K562 (cell line): ENCODE measurements around the gene CDH20. TPM values are rescaled to one million over a fixed set of nuclear protein-coding genes. Genes with fewer than 3 reads are reported as not detected.

Experiments
- ATAC-seq: fragments of 200-7000 bp; cut with Tn5 transposase; 3 replicates; pipeline ENCODE4 v1.9.1; 2020; ENCODE audit warnings: moderate library complexity
- BruUV-seq: library from RNA; stranded (reverse); fragments of 400-500 nt; replicated peaks from 2 replicates; lab custom pipeline; 2021; lab: Mats Ljungman, UMichigan
- CTCF ChIA-PET: fragments of 300-600 bp; formaldehyde crosslinking; extraction: SDS; loops from one replicate; lab custom pipeline; 2021; ENCODE audit warnings: low intra/inter-chr PET ratio; lab: Yijun Ruan, JAX
- POLR2A ChIA-PET: fragments of 300-600, 350-650 bp; sonication (Branson Sonifier 250); formaldehyde crosslinking; extraction: SDS; loops from one replicate; lab custom pipeline; 2021; ENCODE audit warnings: antibody characterized with exemption, inconsistent platforms; lab: Yijun Ruan, JAX
- DNase-seq, 4 experiments: peaks; one replicate each; pipeline versions ENCODE4 v3.0.0 to v3.0.0-alpha.2; 2011 to 2018; ENCODE audit warnings: low spot score in 3 of 4, mixed read lengths in 3 of 4; ENCODE audit errors: extremely low read depth in 1 of 4
- FAIRE-seq: peaks from 2 replicates; lab custom pipeline; 2011; peaks lifted over from hg19 to GRCh38; lab: Jason Lieb, UNC
- H2AFZ ChIP-seq: 2 replicates; pipeline ENCODE4 v1.6.0; 2011; ENCODE audit warnings: low read depth, low read length, control low read depth, inconsistent platforms
- H3K27ac ChIP-seq: fragments of 200-600 bp; 3 replicates; pipeline ENCODE4 v1.8.0; 2011; ENCODE audit warnings: low read depth, mild to moderate bottlenecking, control low read depth, inconsistent platforms, low read length, moderate library complexity, mixed read lengths; ENCODE audit errors: extremely low read depth
- H3K27me3 ChIP-seq, 2 experiments: fragments of 300-600 bp in 1 of 2; 2 replicates in 1 of 2; 3 replicates in 1 of 2; pipeline versions ENCODE4 v1.6.0 to v1.8.0; 2011; ENCODE audit warnings: inconsistent platforms in 2 of 2, low read length in 2 of 2, mild to moderate bottlenecking in 1 of 2, mixed read lengths in 1 of 2, moderate library complexity in 1 of 2; ENCODE audit not compliant: control insufficient read depth in 2 of 2, insufficient read depth in 2 of 2
- H3K36me3 ChIP-seq: fragments of 300-600 bp; 3 replicates; pipeline ENCODE4 v1.8.0; 2011; ENCODE audit warnings: mild to moderate bottlenecking, low read length, inconsistent platforms; ENCODE audit not compliant: control insufficient read depth, insufficient read depth
- H3K4me1 ChIP-seq, 2 experiments: fragments of 200-600 bp in 1 of 2; replicated peaks in 1 of 2; 2 replicates in 1 of 2; 3 replicates in 1 of 2; pipeline versions ENCODE4 v1.5.1 to v1.8.0; 2011; ENCODE audit warnings: inconsistent platforms in 2 of 2, low read length in 2 of 2, mild to moderate bottlenecking in 1 of 2, mixed read lengths in 1 of 2, moderate library complexity in 1 of 2; ENCODE audit not compliant: control insufficient read depth in 2 of 2, insufficient read depth in 2 of 2
- H3K4me2 ChIP-seq: 2 replicates; pipeline ENCODE4 v1.6.1; 2011; ENCODE audit warnings: low read length, control low read depth, inconsistent platforms, mixed read lengths; ENCODE audit not compliant: insufficient read depth
- H3K4me3 ChIP-seq: fragments of 200-600 bp; sonication (generic), shearing (Covaris generic); 2 replicates; pipeline ENCODE4 v1.5.1; 2016; ENCODE audit warnings: control low read depth, inconsistent platforms
- H3K79me2 ChIP-seq: fragments of 200-600 bp; 3 replicates; pipeline ENCODE4 v1.8.0; 2011; ENCODE audit warnings: low read length, inconsistent platforms; ENCODE audit not compliant: control insufficient read depth, insufficient read depth
- H3K9ac ChIP-seq, 2 experiments: 2 replicates each; pipeline versions ENCODE4 v1.6.0 to v1.6.1; 2011; ENCODE audit warnings: low read depth in 2 of 2, low read length in 2 of 2, control low read depth in 1 of 2, inconsistent platforms in 1 of 2, mild to moderate bottlenecking in 1 of 2, mixed read lengths in 1 of 2; ENCODE audit not compliant: insufficient read depth in 1 of 2
- H3K9me1 ChIP-seq: one replicate; pipeline ENCODE4 v1.6.0; 2011; ENCODE audit warnings: inconsistent platforms, mild to moderate bottlenecking, low read length, moderate library complexity; ENCODE audit not compliant: control insufficient read depth, insufficient read depth
- H3K9me3 ChIP-seq: replicated peaks from 2 replicates; pipeline ENCODE4 v1.5.1; 2011; ENCODE audit warnings: low read depth, low read length, inconsistent platforms; ENCODE audit not compliant: control insufficient read depth, insufficient read depth
- H4K20me1 ChIP-seq: replicated peaks from 2 replicates; pipeline ENCODE4 v1.6.1; 2011; ENCODE audit warnings: low read length, inconsistent platforms, mixed read lengths; ENCODE audit not compliant: control insufficient read depth, insufficient read depth
- GABPB1 ChIP-seq: sonication (generic); formaldehyde crosslinking; IDR thresholded peaks from 2 replicates; pipeline ENCODE4 v1.8.0; 2022; ENCODE audit warnings: mild to moderate bottlenecking, missing genetic modification reagents
- HCFC1 ChIP-seq: IDR thresholded peaks from 2 replicates; pipeline ENCODE4 v1.6.1; 2012; ENCODE audit warnings: low read depth, low read length, improper control_type of control experiment
- IFI16 ChIP-seq: fragments of 250-450 bp; sonication (Bioruptor Pico); IDR thresholded peaks from 2 replicates; pipeline ENCODE4 v2.1.2; 2022; ENCODE audit warnings: mild to moderate bottlenecking, inconsistent platforms
- L3MBTL2 ChIP-seq: fragments of 450-650 bp; IDR thresholded peaks from 2 replicates; pipeline ENCODE4 v1.6.1; 2016; ENCODE audit warnings: mild to moderate bottlenecking, moderate library complexity
- SAFB ChIP-seq: fragments of 200-400 bp; formaldehyde crosslinking; IDR thresholded peaks from 2 replicates; pipeline ENCODE4 v1.6.1; 2017; ENCODE audit warnings: low read depth, low read length, borderline replicate concordance
- SFPQ ChIP-seq: fragments of 200-400 bp; formaldehyde crosslinking; IDR thresholded peaks from 2 replicates; pipeline ENCODE4 v1.6.1; 2017; ENCODE audit warnings: mild to moderate bottlenecking, low read depth, low read length, moderate library complexity
- TRIM28 ChIP-seq: fragments of 450-650 bp; IDR thresholded peaks from 2 replicates; pipeline ENCODE4 v1.6.1; 2017
- ZNF395 ChIP-seq: fragments of 200-800 bp; sonication (Bioruptor generic); IDR thresholded peaks from 2 replicates; pipeline ENCODE4 v1.6.1; 2017; ENCODE audit warnings: missing genetic modification characterization, missing compliant biosample characterization
- ZNF707 ChIP-seq: fragments of 250-450 bp; sonication (Bioruptor Pico); conservative IDR thresholded peaks from 2 replicates; pipeline ENCODE4 v1.8.0; 2022; ENCODE audit warnings: inconsistent platforms, mild to moderate bottlenecking, moderate library complexity
- ZNF778 ChIP-seq: fragments of 450-650 bp; formaldehyde crosslinking; IDR thresholded peaks from 2 replicates; pipeline ENCODE4 v1.4.0; 2020; ENCODE audit warnings: mild to moderate bottlenecking, moderate library complexity
- in situ Hi-C: fragments of 300-500 bp; cut with MboI; formaldehyde crosslinking; loops from 4 replicates; pipeline ENCODE4 v1.15.0; 2018; ENCODE audit warnings: inconsistent platforms, mixed read lengths
- intact Hi-C: fragments of 100-400 bp; cut with micrococcal nuclease; formaldehyde crosslinking; loops from 2 replicates; pipeline ENCODE4 v1.14.2; 2022
- polyA plus RNA-seq, 8 experiments: library from polyadenylated mRNA; depleted of rRNA in 4 of 8; stranded (reverse) in 5 of 8; unstranded in 3 of 8; fragments of >200 nt; fragmentation: Nextera tagmentation in 2 of 8; fragmentation: Illumina TruSeq in 1 of 8; extraction: Ambion mirVana in 2 of 8; extraction: Trizol in 1 of 8; gene quantifications; 2 replicates each; pipeline versions ENCODE4 v1.2.1 to v1.2.3, GENCODE V29; 2011 to 2014; ENCODE audit warnings: inconsistent platforms in 1 of 8, missing spikeins in 1 of 8
- total RNA-seq, 7 experiments: library from RNA; depleted of rRNA in 6 of 7; stranded (reverse); fragments of >200 nt in 6 of 7; fragmentation: Illumina TruSeq in 2 of 7; extraction: Trizol in 2 of 7; gene quantifications; 2 replicates each; pipeline versions ENCODE4 v1.2.1 to v1.2.3, GENCODE V29; 2011 to 2021; ENCODE audit warnings: low replicate concordance in 1 of 7

CDH20 gene
- total and polyA plus RNA-seq, 9 of the 15 experiments (the other 6 are each of a cell fraction or from before 2014, with no cell fraction given), result not detected

GRCh38 chr18:61326407-61326806 lies 6.8 kb upstream of the CDH20 start:
- FAIRE-seq, result no peak
- DNase-seq, result no peak
- H3K4me2 ChIP-seq, result no peak overlapping the region
- in situ Hi-C loops, result no loop called here
- no TSS peak for BruUV-seq
- H3K9me3 ChIP-seq, result no peaks in the 10 kb centered on the region
- CTCF ChIA-PET, result no interaction called here
- TF ChIP-seq SFPQ (no peak), ZNF395 (CRISPR knock-in tag) (no peak), HCFC1 (no peak), L3MBTL2 (no peak), ZNF707 (no peak), SAFB (no peak), ZNF778 (CRISPR knock-in tag) (no peak), TRIM28 (no peak), IFI16 (CRISPR knock-in tag) (no peak), GABPB1 (CRISPR knock-in tag) (no peak)
- H2AFZ ChIP-seq, result no peak overlapping the region
- H3K79me2 ChIP-seq, result no peaks in the 10 kb centered on the region
- intact Hi-C loops, result no loop called here
- H3K4me1 ChIP-seq, result no peaks in the 10 kb centered on the region
- no peaks in the 10 kb centered on the region for H3K27me3 ChIP-seq
- no peaks in the 10 kb centered on the region for H3K9me1 ChIP-seq
- no peaks in the 10 kb centered on the region for H3K36me3 ChIP-seq
- H3K4me3 ChIP-seq, result no peak overlapping the region
- no peak overlapping the region for H3K27ac ChIP-seq
- no peak overlapping the region for H3K9ac ChIP-seq
- POLR2A ChIA-PET, result no interaction called here
- ATAC-seq, result no peak
- H4K20me1 ChIP-seq, result no peaks in the 10 kb centered on the region
